Left hindlimb (tissue), 1 donor: ENCODE measurements around the gene ZFYVE21.

Experiments used
- DNase-seq: peaks from one replicate; pipeline ENCODE4 v3.0.0-alpha.2; 2018

ZFYVE21 gene

DNA sequence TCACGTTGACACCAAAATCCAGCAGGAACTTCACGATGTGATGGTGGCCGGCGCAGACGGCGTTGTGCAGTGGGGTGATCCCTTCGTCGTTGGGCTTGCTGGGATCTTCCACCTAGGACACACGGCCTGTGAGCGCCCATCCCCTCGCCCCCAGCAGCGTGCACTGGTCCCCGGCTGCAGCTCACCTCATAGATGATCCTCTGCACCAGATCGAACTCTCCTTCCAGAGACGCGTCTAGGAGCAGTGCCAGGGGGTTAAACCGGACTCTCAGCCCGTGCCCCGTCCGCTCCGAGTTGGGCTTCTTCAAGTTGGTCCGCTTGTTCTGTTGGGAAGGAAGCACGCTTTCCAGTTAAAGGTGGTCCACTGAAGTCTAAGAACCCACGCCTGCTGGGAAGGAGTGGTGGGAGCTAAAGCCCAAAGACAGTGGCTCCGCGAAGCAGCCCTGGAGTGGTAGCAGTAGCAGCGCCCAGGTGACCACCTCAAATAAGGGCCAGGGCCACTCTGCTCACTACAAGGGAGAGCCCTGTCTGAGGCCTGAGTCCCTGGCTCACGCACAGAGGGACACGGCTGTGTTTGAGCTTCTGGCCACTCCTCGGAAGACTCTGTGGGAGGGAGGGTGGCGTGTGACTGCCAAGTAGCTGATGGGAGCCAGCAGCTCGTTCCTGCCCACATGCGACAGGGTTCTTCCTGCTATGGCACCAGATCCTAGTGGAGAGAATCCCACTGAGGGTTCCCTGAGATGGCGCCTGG, 23.3 kb downstream of the ZFYVE21 start:
- DNase-seq, result no peak

DNA sequence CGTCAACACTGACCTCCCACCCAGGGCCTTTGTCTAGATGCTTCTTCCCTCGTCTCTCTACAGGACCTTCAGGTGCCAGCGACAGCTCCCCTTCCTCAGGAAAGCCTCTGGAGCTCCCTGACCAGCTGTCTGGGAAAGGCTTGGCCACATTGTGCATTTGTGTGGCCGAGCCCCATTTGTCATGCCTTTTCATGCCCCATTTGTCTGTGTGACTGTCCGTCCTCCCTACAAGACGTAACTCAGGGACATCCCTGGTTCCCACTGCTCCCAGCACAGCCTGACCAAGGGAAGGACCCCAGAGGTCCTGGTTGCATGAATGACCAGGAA, 23.8 kb downstream of the ZFYVE21 start:
- no peak for DNase-seq

DNA sequence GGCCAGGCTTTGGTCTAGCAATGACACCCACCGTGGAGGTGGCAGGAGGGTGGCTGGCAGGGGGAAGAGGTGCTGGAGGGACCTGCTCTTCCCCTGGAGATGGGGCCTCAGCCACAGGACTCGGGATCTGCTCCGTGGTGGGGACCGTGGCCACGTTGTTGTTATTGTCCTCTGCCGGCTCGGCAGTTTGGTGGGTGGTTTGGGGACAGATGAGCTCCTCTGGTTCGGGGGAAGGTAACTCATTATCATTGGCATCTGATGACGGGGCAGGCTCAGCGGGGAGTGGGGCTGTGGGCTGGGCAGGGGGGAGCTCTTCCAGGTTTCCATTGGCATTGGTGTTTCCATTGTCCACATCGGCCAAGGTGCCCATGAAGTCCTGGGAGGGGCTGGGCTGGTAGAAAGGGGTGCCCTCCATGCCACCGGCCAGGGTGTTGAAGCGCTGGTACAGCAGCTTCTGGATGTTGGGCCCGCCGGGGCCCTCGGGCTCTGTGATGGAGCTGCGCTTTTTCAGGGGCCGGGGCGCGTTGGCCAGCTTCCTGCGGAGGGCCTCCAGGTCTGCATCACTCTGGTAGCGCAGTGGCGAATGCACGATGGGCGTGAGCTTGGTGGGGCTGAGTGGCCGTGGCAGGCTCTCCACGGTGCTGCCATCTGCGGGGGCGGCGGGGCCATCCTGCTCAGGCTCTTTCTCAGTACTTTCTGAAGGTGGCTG, 24.3 kb downstream of the ZFYVE21 start:
- no peak for DNase-seq

DNA sequence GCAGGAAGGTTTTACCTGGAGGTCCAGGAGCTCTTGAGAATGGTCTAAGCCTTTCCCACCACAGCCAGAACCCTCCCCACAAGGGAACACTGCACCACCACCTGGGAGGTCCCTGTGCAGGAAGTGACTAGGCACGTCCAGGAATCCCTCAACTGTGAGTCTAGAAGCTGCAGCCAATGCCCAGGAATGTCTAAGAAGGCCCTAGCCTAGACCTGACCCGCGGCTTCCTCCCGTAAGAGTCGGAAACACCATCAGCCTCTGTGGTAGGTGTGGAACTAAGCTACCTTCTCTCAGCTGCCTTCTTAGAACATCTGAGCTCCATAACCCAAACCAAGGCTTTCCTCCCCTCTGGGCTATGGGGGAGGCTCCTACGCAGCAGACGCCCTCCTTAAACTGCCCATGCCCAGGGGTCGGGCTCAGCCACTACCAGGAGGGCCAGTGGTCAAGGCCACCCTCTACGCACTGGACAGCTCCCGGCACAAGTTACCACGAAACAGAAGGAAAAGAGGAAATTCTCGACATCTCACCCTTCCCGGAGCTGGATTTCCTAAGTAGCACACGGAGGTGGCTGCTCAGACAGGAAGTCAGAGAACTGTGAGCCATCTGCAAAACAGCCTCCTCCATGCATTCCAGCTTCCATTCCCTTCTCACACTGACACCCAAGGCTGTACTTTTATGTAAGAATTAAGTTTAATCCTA, 25.5 kb downstream of the ZFYVE21 start:
- no peak for DNase-seq

DNA sequence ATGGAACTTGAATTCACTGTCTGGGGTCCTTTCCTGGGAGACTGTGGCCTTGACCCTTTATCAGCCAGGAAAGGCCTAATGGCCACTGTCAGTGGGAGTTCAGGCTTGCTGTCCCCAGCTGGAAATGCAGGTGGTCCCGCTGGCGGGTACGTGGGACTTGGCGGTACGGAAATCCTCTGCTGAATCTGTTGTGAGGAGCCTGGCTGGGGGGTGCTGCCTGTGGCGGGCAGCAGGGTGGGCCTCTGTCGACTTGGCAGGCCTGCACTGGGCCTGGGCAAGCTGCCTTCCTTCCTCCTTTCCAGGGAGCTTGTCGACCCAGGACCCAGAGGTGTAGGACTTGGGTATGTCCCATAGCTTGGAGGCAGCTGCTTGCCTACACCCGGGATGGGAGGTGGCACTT, 26.3 kb downstream of the ZFYVE21 start:
- no peak for DNase-seq

DNA sequence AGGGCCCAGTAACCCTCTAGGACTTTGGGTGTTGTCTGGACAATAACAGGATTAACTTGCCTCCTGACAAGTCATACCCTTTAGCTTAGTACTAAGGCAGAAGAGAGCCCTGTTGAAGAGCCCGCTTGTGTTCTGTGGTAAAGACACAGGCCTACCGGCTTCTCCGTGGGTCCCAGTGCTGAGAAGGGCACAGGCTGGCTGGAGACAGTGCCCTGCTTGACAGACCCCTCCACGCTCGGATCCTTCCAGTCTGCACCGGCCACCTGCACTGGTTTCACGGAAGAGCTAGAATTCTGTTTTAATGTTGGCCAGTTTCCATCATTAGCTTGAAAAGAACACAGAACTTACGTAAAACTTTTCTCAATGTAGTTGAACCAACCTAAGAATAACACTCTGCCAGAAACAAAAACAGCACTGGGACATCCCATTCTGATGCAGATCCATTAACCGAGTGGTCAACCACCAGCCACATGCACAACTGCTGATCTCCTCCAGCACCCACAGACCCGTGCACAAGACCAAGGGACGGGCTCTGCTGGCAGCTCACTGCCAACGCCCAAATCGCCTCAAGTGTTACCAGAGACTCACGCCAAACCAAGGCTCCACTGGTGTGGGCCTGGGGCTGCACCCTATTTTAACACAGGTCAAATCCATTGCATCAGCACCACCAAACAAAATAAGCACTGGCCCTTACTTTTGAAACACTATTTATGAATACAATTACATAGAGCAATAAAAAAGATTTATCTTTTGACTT, 27.1 kb downstream of the ZFYVE21 start:
- no peak for DNase-seq

DNA sequence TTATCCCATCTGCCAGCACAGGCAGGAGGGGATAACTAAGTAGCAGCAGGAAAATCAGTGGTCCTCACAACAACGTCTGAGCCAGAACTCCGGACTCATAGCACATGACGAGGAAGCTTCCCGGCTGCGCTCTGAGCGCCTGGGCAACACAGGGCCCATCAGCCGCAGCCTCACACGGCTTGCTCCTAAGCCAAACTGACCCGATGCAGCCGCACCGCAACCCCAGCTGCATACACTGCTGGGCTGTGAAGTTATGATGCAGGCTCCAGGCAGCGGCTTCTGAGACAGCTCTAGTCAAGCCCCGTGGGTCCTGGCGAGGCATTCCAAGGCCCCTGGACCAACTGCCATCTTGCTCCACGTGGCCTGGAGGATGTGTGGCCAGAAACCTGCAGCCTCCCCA, 28.1 kb downstream of the ZFYVE21 start:
- no peak for DNase-seq

DNA sequence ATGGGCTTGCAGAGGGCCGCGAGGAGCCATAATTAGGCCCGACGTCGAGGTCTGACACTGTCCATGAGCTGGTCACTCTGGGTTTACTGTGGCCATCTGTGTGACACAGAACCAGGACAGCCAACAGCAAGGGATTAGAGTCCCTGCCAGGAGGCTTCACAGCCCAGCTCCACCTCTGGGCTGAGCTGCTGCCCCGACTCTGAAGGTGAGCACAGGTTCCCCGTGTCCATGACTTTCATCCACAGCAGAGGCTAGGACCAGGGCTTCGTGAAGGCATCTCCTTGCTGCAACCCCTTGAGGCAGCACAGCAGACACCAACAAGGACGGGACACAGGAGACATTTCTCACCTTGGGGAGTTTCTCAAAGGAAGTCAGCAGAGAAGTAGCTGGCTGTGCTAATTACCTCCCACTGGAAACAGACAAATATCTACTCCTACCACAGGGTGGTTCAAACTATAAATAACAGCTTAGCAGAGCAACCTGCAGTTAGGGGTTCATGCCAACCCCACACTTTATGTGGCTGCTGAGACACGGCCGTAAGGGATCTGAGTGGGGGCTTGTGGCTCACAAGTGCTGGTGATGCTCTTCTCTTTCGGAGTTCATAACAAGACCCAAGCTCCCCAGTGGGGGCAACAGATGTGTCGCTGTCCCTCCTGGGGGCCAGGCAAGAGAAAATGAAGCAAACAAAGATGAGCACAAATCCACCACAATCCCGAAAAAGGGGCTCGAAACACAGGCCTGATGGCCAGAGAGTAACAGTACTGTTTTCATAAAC, 29.2 kb downstream of the ZFYVE21 start:
- no peak for DNase-seq

DNA sequence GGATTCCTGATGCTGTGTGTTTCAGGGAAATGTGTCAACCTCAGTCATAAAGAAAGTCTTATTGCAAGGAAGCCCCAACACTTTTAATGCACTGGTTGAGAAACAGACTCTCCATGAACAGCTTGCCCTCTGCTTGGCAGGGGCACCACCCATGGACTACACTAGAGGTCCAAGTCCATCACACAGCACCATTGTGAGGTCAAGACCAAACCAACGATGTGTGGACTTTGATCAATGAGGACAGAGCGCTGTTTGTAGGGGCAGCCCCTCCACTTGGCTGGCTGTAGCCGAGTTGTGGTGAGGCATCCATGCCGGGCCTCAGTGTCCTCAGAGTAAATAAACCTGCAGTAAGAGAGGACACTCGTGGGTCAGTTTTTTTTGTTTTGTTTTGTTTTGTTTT, 29.8 kb downstream of the ZFYVE21 start:
- no peak for DNase-seq

DNA sequence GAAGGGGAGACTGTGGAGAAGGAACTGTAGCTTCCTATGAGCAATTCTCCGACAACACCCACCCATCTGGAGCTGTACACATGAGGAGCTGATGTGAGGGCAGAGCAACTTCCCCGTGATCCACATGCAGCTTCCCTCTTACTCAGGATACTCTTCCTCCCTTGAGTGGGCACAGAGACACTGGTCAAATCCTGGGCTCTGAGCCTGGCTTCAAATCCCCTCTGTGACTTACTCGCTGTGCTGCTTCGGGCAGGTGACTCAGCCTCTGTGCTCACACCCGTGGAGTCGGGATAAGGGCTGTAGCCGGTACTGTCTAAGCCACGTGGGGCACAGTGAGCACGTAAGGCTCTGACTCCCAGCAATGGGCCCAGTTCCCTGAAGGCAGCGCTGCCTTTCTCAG, 31.1 kb downstream of the ZFYVE21 start:
- DNase-seq, result no peak

DNA sequence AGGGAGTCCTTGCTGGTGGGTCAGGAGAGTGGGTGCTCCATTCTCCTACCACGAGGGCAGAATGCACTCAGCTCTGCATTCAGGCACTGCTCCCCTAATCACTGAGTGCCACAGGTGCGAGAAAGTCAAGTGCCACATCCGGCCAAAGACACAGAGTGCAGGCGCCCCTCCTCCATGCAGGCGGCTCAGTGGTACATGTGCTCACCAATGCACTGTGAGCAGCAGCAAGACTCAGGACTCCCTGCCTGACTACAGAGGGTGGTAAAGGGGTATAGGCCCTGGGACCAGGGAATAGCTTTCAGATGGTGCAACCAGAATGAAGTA, 32.9 kb downstream of the ZFYVE21 start:
- DNase-seq, result no peak

DNA sequence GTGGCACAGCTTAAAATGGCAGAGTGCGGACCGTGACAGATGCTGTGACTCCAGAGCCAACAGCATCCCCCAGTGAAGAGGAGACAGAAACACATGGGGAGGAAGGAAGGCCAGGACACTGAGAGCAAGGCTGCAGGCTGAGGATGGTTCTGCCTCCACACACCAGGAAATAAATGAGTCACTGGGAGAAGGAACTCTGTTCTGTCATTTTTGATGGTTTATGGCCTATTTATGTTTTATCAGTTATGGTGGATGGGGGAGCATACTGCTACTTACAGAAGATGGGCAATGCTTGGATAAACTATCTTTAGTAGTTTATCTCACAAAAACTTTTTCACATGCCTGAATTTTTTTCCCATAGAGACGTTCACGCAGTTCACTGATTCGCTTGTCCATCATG, 33.8 kb downstream of the ZFYVE21 start:
- DNase-seq, result no peak

DNA sequence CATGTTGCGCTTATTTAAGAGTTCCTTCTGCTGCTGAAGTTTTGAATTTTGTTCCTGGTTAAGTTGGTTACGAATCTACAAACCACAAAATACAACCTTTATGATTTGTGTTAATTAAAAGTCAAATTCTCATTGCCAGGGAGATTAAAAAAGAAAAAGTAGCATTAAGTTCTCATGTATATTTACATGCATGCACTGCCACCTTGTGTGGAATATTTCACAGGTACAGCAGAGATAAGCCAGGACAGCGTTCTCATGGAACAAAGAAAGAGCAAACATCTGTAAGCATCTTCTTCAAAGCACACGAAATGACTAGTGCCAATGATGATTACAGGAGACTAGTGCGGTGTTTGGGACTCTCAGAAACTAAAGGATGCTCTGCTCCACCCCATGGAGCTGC, 34.2 kb downstream of the ZFYVE21 start:
- no peak for DNase-seq

DNA sequence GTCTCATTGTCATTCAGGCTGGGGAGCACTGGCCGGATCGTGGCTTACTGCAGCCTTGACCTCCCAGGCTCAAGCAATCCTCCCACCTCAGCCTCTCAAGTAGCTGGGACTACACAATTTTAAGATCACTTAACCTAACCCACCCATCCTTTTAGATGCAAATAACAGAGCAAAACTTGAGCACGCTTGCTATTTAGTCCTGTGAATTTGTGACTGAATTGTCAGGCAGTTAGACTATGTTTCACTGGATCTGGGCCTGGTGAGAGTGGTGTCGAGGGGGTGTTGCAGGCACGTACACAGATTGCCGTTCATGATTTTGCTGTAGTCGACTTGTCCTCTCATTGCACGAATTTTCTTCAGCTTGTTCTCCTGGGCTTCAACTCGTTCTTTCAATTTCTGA, 38.2 kb downstream of the ZFYVE21 start:
- DNase-seq, result no peak

DNA sequence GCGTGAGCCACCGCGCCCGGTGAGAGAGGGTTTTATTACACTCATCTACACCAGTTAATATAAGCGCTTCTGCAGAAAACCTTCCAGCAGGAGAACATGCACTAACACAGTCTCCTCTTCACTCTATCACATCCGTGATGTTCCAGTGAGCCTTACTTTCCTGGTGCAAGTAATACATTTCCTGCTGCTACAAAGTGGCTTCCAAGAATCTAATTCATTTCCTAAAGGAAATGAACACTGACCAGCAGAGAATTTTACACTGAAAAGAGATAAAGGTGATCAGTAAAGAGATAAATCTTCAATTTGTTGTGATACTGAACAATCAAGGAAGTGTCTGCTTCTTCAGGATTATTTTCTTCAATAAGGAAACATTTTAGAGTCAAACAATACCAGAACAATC, 39.5 kb downstream of the ZFYVE21 start:
- no peak for DNase-seq

DNA sequence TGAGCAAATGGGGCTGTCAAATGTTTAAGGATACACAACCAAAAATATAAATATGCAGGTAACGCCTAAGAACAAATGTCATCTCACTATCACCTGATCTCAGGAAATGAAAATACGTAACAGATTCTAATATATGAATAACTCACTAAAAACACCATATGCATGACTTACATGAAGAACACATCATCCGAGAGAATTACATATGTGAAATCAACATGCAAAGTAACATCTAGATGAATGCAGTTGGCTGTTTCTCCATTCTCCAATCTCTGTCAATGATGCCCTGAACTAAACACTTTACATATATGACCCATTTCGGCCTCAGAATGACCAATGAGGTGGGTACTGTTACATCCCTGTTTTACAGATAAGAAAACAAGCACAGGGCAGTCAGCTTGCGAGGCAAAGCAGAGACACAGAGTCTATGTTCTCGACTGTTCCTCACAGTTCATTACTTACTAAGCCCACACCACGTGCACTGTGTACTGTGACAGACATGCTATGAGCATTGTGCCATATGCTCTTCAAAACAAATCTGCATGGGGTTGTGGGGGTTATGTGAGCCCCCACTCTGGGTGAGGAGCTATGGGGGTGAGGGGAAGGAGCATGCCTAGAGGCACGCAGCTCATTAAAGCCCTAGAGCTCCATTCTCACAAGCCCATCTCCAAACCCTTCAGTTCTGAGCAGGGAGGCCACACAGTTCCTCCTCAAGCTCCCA, 42.6 kb downstream of the ZFYVE21 start:
- no peak for DNase-seq

DNA sequence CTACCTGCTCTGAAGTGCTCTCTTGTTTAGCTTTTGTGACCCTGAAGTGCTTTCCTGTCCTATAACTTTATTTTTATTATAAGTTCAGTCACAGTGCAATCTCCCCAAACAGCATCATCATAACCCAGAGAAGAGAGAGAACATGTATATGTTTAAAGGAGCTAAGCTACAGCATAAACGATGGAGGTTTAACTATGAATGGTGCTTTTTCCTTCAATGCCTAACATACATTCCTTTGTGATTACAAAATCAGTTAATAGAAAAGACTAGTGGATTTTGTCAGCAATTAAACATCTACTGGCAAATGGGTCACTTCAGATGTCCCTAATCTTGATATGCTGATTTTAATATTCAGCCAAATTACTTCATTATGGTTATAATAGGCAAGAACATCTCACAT, 46.4 kb downstream of the ZFYVE21 start:
- DNase-seq, result no peak

DNA sequence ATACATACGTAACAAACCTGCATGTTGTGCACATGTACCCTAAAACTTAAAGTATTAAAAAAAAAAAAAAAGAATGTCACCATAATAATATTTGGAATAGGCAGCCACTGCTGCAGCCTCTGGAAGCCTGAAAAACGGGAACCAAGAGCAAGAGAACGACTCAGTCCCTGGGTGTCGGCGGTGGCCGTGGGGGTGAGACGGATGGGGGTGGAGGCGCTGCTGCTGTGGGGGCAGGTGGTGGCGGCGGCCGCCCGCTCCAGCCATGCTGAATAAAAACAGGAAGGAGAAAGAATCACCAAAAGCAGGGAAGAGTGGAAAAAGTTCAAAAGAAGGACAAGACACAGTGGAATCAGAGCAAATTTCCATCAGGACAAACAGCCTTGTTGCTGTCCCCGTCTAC, 46.9 kb downstream of the ZFYVE21 start:
- no peak for DNase-seq

DNA sequence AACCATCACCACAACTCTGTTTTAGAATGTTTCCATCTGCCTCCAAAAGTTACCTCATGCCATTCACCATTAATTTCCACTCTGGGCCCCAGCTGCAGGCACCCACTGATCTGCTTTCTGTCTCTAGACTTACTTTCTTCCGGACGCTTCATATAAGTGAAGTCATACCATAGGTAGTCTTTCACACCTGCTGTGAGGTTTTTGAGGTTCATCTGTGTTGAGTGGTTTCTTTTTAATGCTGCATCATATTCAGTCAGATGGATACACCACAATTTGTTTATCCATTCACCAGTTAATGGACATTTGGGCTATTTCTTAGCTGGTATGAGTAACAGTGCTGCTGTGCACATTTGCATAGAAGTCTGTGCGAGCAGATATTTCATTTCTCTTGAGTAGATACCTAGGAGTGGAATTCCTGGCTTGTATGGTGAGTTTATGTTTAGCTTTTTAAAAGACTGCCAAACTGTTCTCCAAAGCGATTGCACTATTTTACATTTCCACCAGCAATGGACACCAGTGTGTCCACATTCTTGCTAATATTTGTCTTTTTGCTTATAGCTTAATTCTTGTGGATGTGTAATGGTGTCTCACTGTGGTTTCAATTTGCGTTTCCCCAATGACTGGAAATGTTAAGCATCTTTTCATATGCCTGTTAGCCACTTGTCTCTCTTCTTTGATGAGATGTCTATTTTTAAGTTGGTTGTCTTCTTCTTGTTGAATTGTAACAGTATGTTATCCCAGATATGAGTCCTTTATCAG, 48.3 kb downstream of the ZFYVE21 start:
- no peak for DNase-seq

DNA sequence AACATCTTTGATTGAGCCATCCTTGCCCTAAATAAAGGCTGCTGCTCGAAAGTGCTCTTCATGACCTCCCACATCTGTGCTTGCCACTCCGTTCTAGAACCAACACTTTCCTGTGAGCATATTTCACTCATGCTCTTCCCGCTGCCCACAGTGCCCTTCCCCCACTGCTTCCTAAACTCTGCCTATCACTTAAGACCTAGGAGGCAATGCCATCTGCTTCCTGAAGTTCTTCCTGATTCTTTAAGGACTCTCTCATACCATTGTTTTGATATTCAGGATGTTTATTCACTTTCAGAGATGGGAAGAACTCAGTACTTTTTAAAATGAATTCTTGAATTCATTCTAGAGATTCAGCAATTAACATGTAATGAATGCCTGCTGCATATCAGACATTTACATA, 49.9 kb downstream of the ZFYVE21 start:
- DNase-seq, result no peak

DNA sequence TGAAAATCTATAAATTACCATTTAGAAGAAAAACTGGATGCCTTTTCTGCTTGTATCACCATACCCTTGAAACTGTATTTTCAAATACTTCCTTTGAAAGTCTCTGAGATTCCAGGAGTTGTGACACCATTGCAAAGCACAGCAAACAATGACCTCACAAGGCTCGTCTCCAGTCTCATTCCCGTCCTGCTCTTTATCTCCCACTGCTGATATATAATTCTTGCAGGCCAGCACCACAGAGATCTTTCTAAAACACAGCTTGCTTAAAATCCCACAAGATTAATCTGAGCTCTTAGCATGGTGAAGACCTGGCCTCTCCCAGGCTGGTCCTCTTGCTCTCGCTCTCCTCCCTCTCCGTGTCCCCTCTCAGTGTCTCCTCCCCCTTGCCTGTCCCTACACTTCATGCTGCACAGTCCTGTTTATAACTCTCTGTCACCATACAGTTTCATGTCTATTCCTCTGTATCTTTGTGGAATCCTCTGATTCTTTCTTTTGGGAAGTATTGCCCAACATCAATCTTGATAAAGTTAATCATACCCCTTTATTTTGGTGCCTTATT, 51.8 kb downstream of the ZFYVE21 start:
- no peak for DNase-seq
